ENCODE results near the gene PRELP.

DNA sequence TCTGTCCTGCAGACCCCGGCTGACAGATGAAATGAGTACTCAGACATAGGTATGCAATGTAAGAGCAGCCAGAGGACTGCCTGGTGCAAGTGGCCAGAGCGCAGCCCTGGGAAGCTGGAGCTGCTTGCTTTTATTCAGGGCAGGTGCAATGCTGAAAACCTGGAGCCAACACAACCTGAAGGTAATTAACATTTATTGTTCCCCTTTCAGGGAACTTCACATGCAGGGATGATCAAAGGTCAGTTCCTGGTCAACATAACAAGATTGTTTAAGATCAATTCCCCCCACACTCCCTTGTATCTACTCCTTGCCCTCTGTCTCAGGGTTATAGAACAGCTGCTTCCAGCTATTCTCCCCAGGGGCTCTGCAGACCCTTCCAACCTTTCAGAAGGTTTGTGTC lies 48.7 kb upstream of the PRELP start:
- no peak for TF ChIP-seq FOXA1 (IDR thresholded peaks at IDR 0.05)
- TF ChIP-seq NFRKB (IDR thresholded peaks at IDR 0.05) = no peak
- no peak for TF ChIP-seq ELF4 (IDR thresholded peaks at IDR 0.05)
- no peak for TF ChIP-seq SP1 (IDR thresholded peaks at IDR 0.05)
- TF ChIP-seq TARDBP (IDR thresholded peaks at IDR 0.05) = no peak
- TF ChIP-seq ARNT (IDR thresholded peaks at IDR 0.05) = no peak
- TF ChIP-seq BHLHE40 (IDR thresholded peaks at IDR 0.05; ENCODE audit: borderline replicate concordance) = no peak
- no peak for TF ChIP-seq HDGF (IDR thresholded peaks at IDR 0.05; ENCODE audit: borderline replicate concordance)
- TF ChIP-seq CTBP1 (IDR thresholded peaks at IDR 0.05; ENCODE audit: borderline replicate concordance) = no peak

All from HEK293T (cell line).